ENCODE measurements around the gene HAUS6.
"Not testable (repeated sequence)": the region's sequence is repeated elsewhere in the genome, so short reads cannot be mapped to it uniquely, and the experiment has no call there.

The HAUS6 gene

DNA sequence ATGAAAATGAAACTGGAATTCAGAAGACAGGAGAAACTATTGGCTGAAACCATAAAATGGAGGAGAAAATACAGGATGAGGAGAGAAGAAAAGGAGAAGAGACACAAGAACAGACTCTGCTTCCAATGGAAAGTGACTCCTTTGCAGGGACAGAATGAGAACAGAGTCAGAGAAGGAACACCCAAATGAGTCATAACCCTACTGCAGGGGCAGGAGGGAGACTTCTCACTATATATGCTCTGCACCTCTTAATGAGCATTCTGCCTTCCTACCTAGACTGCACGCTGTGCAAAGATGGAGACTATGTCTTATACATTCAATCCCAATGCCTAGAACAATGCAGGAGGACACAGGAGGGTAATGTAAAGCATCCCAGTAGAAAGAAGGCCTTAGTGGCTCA is 71.8 kb downstream of the HAUS6 start:
- H3K4me3 ChIP-seq: no peak overlapping the region
- DNase-seq (ENCODE audit: low spot score): no peak
- TF ChIP-seq, protein P1, sequence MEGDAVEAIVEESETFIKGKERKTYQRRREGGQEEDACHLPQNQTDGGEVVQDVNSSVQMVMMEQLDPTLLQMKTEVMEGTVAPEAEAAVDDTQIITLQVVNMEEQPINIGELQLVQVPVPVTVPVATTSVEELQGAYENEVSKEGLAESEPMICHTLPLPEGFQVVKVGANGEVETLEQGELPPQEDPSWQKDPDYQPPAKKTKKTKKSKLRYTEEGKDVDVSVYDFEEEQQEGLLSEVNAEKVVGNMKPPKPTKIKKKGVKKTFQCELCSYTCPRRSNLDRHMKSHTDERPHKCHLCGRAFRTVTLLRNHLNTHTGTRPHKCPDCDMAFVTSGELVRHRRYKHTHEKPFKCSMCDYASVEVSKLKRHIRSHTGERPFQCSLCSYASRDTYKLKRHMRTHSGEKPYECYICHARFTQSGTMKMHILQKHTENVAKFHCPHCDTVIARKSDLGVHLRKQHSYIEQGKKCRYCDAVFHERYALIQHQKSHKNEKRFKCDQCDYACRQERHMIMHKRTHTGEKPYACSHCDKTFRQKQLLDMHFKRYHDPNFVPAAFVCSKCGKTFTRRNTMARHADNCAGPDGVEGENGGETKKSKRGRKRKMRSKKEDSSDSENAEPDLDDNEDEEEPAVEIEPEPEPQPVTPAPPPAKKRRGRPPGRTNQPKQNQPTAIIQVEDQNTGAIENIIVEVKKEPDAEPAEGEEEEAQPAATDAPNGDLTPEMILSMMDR (IDR thresholded peaks at IDR 0.05): no peak
- H3K27ac ChIP-seq: no peak overlapping the region

DNA sequence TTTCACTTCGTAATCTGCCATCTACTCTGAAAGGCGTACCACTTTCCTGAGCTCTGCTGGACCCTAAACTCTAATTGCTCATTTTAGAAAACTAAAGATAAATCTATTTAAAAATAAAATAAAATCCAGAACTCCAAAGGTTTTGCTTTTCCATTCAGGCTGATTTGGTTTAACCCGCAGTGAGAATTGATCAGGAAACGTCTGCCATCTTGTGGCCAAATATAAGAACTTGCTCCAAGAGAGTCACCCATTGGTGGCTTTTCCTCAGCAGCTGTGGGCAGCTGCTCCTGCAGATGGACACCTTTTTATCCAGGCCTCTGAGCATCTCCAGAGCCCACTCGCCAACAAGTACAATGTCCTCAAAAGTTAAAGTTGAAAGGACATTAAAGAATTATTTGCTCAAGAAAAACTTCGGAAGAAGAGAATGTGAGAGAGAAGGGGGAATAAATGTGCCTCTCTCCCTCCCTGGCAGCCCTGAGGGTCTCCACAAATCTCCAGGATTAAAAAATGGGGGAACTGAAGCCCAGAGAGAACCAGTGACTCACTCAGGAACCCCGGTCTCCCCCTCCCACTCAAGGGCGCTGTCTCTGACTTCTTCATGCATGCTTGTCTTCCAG is 73.8 kb downstream of the HAUS6 start:
- Histone ChIP-seq H3K27ac (no peak overlapping the region), H3K4me3 (no peak overlapping the region)
- no peak for DNase-seq (ENCODE audit: low spot score)
- TF ChIP-seq, protein P1 (IDR thresholded peaks at IDR 0.05): peak; percentile 75

DNA sequence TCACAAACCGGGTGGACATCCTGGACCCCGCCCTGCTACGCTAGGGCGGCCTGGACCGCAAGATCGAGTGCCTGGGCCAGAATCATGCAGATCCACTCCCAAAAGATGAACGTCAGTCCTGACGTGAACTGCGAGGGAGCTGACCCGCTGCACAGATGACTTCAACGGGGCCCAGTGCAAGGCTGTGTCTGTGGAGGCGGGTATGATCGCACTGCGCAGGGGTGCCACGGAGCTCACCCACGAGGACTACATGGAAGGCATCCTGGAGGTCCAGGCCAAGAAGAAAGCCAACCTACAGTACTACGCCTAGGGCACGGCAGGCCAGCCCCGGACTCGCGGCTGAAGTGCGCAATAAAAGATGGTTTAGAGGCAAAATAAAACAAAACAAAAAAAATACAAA is 74.9 kb downstream of the HAUS6 start:
- TF ChIP-seq, protein P1 (IDR thresholded peaks at IDR 0.05): no peak
- Histone ChIP-seq H3K27ac (no peak overlapping the region), H3K4me3 (no peak overlapping the region)
- no peak for DNase-seq (ENCODE audit: low spot score)

DNA sequence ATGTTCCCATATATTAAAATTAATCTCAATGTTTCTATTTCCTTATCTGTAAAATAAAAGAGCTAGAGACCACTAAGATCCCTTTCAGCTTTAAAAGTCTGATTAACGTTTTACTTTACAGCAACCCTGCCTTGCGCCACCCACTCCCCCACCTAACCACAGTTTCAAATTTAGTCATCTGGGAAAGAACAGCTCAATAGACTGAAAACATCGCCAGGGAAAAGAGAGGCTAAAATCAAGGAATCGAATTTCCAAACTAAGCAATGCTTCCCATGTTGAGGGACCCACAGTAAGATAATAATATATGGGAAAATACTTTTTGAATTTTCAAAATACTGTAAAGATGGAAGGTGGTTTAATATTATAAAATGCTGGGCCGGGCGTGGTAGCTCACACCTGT is 76.3 kb downstream of the HAUS6 start:
- H3K4me3 ChIP-seq: no peak overlapping the region
- H3K27ac ChIP-seq: no peak overlapping the region
- TF ChIP-seq, protein P1 (IDR thresholded peaks at IDR 0.05): no peak
- no peak for DNase-seq (ENCODE audit: low spot score)

DNA sequence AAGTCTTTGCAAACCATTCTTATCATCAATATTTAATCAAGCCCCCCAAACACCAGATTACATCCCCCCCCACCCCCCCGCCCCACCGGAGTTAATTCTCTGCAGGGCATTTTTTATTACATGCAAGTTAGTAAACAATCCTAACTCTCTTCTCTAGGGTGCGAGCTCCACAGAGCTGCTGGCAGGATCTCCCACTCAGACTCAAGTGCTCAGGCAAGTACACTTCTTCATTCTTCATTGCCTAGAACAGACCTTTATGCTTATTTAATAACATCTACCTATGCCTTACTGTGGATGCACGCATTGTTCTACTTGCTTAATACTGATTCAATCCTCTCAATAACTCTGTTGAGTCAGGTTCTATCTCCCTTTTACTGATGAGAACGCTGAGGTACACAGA is 79.6 kb downstream of the HAUS6 start:
- no peak overlapping the region for H3K27ac ChIP-seq
- DNase-seq (ENCODE audit: low spot score): no peak
- TF ChIP-seq, protein P1 (IDR thresholded peaks at IDR 0.05): no peak
- H3K4me3 ChIP-seq: no peak overlapping the region

DNA sequence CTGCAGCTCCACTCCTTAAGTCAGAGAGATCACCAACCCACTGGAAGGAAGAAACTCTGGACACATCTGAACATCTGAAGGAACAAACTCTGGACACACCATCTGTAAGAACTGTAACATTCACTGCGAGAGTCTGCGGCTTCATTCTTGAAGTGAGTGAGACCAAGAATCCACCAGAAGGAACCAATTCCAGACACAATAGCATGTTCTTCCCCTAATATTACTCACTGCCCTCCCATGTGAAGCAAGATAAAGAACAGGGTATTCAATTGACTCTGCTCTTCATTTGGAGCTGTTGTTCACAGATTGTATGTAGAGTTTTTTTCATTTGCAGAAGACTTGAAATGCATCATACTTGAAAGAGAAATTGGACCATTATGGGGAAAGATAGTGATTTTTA is 80.5 kb downstream of the HAUS6 start:
- no peak for DNase-seq (ENCODE audit: low spot score)
- H3K4me3 ChIP-seq: no peak overlapping the region
- TF ChIP-seq, protein P1 (IDR thresholded peaks at IDR 0.05): no peak
- no peak overlapping the region for H3K27ac ChIP-seq

DNA sequence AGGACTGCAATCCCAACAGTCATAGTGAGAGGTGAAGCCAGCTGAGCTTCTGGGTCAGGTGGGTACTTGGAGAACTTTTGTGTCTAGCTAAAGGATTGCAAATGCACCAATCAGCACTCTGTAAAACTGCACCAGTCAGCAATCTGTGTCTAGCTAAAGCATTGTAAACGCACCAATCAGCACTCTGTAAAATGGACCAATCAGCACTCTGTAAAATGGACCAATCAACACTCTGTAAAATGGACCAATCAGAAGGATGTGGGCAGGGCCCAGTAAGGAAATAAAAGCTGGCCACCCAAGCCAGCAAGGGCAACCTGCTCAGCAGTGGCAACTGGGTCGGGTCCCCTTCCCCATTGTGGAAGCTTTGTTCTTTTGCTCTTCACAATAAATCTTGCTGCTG is 81.1 kb downstream of the HAUS6 start:
- not testable (repeated sequence) for H3K4me3 ChIP-seq; H3K27ac ChIP-seq; DNase-seq (ENCODE audit: low spot score)

All from coronary artery (tissue), 2 donors.